ENCODE results near the gene CAMKK1.

Gene CAMKK1

GRCh38 chr17:3893003-3893719 lies at the start of gene CAMKK1:
TSS of gene CAMKK1 (minus strand) at chr17:3893053. CDS start at chr17:3885687, 7,366 bp downstream.
- DNase-seq (ENCODE audit: low spot score), result peak; percentile 75

GRCh38 chr17:3940965-3941698 lies 48.3 kb upstream of the CAMKK1 start:
- no peak for DNase-seq (ENCODE audit: low spot score)

GRCh38 chr17:3937359-3937758 lies 44.5 kb upstream of the CAMKK1 start:
- no peak for DNase-seq (ENCODE audit: low spot score)

- no peak for DNase-seq (ENCODE audit: low spot score)
These were observed 43.0 kb upstream of the CAMKK1 start for GRCh38 chr17:3935825-3936355.

- DNase-seq (ENCODE audit: low spot score), result peak; percentile 27
These were observed 42.3 kb upstream of the CAMKK1 start for GRCh38 chr17:3935140-3935542.

- DNase-seq (ENCODE audit: low spot score), result no peak
These were observed 36.9 kb upstream of the CAMKK1 start for GRCh38 chr17:3929764-3930163.

- DNase-seq (ENCODE audit: low spot score), result no peak
These were observed 36.3 kb upstream of the CAMKK1 start for GRCh38 chr17:3929181-3929580.

- DNase-seq (ENCODE audit: low spot score), result no peak
These were observed 35.6 kb upstream of the CAMKK1 start for GRCh38 chr17:3928406-3928805.

GRCh38 chr17:3927628-3928340 lies 34.9 kb upstream of the CAMKK1 start:
- DNase-seq (ENCODE audit: low spot score), result no peak

- DNase-seq (ENCODE audit: low spot score), result no peak
These were observed 34.2 kb upstream of the CAMKK1 start for GRCh38 chr17:3926860-3927627.

- DNase-seq (ENCODE audit: low spot score), result no peak
These were observed 33.0 kb upstream of the CAMKK1 start for GRCh38 chr17:3925684-3926485.

- DNase-seq (ENCODE audit: low spot score), result no peak
These were observed 31.9 kb upstream of the CAMKK1 start for GRCh38 chr17:3924512-3925350.

GRCh38 chr17:3923466-3924190 lies 30.8 kb upstream of the CAMKK1 start:
- no peak for DNase-seq (ENCODE audit: low spot score)

- DNase-seq (ENCODE audit: low spot score), result no peak
These were observed 29.9 kb upstream of the CAMKK1 start for GRCh38 chr17:3922765-3923164.

GRCh38 chr17:3921502-3922319 lies 28.9 kb upstream of the CAMKK1 start:
- no peak for DNase-seq (ENCODE audit: low spot score)

GRCh38 chr17:3921006-3921405 lies 28.2 kb upstream of the CAMKK1 start:
- DNase-seq (ENCODE audit: low spot score), result no peak

GRCh38 chr17:3919123-3919624 lies 26.3 kb upstream of the CAMKK1 start:
- DNase-seq (ENCODE audit: low spot score), result no peak

All from globus pallidus (tissue), 1 donor.